ENCODE data around the gene SPOCK3.

DNA sequence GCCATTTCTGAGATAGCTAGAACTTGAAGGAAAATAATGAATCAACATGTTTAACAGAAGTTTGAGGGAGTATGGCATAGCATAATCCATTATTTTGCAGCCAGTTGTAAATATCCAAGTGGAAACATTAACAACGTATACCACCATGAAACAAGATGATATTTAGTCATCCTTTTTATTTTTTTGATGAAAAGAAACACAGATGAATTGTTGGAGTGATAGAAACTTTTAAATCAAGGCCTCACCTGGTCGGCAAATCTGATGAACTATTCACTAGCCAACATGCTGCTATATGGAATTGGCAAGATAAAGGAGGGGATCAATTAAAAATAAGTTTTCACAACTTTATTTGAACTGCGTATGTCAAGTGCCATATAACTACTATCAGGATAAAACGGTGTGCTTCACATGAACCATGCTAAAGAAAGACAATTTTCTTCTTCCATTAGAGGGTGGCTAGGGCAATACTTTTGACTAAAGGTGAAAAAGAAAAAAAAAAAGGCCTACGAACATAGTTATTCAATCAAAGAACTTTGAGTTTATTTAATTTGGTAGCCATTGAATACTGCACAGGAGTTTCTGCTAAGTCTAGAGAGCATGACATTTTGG lies 510.7 kb downstream of the SPOCK3 start:
- TF ChIP-seq FOXP2 (optimal IDR thresholded peaks at IDR 0.05; ENCODE audit: control extremely low read depth, extremely low read length, insufficient read depth) = no peak
- no peak for TF ChIP-seq EZH2 (IDR thresholded peaks at IDR 0.05)
- TF ChIP-seq POLR2AphosphoS5 (IDR thresholded peaks at IDR 0.05; ENCODE audit: borderline replicate concordance, low read depth, low read length) = no peak
